Measurements from ENCODE around the gene TMEM150A.
"Not testable (repeated sequence)": the region's sequence is repeated elsewhere in the genome, so short reads cannot be mapped to it uniquely, and the experiment has no call there.

TMEM150A gene, protein sequence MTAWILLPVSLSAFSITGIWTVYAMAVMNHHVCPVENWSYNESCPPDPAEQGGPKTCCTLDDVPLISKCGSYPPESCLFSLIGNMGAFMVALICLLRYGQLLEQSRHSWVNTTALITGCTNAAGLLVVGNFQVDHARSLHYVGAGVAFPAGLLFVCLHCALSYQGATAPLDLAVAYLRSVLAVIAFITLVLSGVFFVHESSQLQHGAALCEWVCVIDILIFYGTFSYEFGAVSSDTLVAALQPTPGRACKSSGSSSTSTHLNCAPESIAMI

DNA sequence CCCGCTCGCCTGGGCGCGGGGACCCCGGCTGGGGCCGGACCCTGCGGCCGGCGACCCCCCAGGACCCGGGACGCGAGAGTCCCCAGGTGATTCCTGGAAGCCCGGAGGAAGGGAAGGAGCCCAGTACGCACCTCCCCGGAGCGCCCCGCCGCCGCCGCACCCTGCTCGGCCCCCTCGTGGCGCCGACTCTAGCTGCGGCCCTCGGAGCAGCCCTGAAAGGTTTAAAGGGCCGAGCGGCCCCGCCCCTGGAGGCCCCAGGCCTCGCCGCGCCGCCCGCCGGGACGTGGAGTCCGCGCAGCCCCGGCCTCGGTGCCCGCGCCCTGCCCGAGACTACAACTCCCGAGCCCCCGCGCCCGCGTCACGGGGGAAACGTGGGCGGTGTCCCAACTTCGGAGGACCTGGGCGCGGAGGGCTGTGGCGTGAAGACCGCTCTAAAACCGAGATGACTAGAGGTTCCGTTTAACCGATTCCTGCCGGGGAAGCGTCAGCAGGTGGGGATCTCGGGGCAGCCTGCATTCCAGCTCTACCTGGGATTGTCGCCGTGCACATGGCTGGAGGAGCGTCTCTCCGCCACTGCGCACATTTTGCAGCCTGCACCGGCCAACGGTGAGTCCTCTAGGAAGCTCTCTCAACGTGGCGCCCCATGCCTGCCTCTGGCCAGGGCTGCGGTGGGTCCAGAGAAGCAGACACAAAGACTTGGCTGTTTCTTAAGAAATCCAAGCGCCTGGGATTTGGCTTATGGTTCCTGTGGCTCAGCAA is at the start of gene TMEM150A:
Gene TMEM150A (minus strand): TSS at position 223 of the 759 bp plus-strand sequence. CDS start 750 bp downstream, outside the sequence.
- DNase-seq = peak; percentile 96 to 99 (median 99)

DNA sequence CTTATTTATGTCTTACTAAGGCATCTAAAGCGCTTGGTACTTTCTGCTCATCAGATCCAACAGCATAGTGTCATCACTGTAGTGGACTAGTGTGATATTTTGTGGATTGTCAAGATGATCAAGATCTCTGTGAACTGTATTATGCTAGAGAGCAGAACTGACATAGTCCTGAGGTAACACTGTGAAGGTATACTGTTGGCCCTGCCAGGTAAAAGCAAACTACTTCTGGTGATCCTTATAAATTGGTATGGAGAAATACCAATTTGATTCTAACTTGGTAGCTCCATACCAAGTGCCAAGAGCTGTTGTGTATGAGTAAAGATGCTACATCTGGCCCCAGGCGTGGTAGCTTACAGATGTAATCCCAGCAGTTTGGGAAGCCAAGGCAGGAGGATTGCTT is 49.6 kb upstream of the TMEM150A start:
- DNase-seq = no peak

DNA sequence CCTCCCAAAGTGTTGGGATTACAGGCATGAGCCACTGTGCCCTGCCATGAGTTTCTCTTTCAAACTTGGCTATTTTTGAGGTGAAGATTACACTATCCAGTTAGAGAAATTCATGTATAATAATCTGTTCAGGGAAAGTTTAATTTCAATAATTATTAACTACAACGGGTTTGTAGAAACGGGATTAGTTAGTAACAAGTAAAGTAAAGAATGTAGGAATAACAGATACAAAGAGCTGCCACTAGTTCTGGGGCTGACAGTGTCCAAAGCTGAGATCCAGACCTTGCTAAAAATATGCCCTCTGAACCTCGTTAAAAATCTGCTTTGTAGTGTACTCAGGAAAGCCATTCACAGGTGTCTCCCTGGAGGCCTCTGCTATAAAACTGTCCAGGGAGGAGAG is 48.6 kb upstream of the TMEM150A start:
- DNase-seq = no peak

DNA sequence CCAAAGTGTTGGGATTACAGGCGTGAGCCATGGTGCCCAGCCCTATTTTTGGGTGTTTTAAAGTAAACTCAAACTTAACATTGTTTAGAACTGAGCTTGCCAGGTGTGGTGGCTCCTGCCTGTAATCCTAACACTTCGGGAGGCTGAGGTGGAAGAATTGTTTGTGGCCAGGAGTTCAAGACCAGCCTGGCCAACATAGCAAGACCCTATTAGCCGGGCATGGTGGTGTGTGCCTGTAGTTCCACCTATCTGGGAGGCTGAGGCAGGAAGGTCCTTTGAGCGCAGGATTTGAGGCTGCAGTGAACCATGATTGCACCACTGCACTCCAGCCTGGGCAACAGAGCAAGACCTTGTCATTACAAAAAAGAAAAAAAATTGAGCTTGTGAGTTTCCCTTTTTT is 48.0 kb upstream of the TMEM150A start:
- no peak for DNase-seq

DNA sequence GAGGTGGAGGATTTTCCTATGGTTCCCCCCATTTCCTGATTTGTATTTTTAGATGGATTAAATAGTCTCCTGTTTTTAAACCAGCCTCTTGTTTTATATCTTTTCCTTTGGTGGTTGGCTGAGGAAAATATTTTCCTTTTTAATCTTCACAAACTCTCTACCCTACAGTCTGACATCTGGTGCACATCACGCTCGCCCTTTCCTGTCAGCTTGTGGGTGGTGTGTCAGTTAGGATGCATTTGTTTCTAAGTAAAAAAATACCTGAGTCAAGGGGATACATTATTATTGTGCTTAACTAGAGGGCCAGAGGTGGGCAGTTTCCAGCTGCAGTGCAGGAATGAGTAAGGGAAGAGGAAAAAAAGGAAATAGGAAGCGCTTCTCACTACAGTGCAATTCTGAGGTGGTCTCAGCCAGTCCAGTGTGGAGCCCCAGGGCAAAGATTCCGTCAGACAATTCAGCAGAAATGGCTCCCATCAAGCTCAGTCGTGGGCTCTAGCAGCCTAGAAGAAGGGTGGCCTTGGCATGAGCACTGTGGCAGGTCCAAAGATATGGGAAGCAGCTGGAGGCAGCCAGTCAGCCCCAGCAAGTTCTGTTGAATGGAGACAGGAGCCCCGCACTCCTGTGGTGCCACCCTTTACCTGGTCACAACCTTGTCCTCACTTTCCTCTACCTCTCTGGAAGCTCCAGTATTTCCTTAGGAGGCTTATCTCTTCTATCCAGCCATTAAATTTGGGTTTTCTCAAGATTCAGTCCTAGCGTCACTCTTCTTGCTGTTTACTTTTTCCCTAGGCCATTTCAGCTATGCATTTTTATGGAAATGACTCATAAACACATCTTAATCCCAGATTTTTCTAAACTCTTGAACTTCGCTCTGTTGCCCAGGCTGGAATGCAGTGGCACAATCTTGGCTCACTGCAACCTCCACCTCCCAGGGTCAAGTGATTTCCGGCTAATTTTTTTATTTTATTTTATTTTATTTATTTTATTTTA is 47.0 kb upstream of the TMEM150A start:
- no peak for DNase-seq

DNA sequence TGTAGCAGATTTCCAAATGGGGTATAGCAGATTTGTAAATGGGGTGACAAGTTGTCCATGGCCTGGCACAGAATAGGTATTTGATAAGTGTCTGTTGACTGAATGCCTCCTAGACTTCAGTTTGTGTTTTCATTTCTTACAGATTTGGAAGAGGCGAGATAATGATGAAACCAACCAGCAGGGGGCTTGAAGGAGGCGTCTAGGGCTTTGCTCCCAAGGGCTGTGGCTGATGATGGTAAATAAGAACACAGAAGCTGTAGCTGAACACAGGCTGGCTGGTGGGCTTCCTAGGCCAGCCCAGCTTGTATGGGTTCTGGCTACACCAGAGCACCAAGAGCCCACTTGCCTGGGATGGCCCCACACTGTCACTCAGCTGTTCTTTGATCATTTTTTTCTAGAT is 46.1 kb upstream of the TMEM150A start:
- DNase-seq = peak; percentile 54 to 63 (median 60)

DNA sequence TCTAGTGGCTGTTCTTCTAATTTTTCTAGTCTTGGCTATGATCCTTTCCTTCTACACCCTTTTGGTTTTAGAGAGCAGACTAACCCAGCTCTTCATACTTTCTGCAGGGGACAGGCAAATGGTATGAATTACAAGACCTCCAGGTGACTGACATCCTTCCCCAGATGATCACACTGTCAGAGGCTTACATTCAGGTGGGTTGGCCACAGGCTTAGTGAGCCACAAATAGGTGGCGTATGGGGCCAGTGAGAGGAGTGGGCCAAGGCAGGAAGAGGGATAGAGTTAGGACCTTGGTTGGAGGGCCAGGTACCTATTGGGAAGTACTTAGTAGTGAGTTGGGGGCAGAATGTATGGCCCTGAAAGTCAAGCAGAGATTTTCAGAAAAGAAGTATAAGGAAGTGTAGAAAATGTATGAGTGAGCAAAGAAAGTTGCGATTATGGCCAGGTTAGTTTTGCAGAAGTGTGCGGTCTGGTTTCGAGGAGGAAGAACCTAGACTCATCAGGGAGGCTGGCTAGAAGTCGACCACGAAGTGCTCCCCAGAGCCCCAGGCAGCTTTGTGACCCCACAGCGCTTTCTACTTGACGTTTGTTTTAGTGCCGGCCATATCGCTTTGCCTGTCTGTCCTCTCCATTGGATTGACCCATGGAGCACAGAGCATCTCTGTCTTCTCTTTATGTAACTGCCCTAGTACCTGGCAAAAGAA is 45.5 kb upstream of the TMEM150A start:
- DNase-seq = peak in 1 of 3 donors; percentile 8

DNA sequence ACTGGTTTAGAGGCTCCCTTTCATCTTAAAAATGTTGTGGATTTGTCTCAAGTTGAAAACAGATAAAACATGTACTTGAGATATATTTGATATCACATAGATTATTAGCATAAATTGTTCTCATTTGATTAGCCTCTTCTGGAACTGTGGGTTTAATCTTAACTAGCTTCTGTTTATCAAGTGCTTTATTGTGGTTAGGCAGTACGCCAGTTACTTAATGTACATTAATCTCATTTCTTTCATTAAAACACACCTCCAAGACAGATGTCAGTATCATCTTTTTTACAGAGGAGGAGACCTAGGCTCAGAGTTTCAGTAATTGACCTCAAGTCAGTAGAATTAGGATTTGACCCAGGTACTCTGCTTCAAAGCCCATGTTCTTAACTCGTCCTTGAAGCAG is 43.7 kb upstream of the TMEM150A start:
- DNase-seq = no peak

DNA sequence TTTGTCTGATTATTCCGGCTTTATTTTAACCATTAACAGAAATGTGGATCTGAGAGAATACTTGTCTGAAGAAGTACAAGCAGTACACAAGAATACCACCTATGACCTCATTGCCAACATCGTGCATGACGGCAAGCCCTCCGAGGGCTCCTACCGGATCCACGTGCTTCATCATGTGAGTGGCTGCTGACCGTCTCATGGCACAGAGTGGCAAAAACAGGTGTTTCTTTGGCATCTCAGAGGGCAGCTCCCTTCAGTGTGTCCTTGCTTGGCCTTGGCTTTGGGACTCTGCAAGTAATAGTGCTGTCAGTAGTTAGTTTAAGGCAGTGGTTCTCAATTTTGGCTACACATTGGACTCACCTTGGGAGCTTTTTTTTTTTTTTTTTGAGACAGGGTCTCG is 42.4 kb upstream of the TMEM150A start:
- no peak for DNase-seq

DNA sequence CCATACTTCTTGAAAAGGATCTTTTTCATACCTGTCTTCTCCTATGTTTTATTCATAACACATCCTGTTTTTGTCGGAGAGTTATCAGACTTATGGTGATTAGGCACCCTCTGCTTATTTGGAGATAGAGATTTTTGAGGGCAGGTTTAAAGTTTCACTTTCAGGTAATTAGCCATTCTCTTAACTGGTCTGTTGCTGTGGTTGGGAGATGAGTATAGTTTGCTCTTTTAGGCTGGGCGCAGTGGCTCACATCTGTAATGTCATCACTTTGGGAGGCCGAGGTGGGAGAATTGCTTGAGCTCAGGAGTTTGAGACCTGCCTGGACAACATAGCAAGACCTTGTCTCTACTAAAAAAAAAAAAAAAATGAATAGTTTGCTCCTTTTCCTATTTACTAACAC is 40.2 kb upstream of the TMEM150A start:
- DNase-seq = no peak

DNA sequence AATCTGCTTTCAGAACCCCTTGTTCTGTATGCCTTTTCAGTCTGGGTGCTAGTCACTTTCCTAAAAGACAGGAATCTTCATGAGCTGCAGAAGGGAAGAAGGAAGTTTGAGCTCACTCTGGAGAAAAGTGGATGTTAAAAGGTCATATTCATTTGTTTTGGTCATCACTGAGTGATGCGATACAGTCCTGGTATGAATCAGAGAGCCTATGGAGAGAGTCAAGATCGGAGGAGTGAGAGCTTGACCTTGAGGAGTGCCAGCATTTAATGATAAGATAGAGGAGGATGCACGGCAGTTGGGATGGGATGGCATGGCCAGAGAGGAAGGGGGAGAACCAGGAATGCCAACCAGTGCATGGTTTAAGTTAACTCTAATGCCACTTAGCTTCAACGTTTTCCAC is 33.1 kb upstream of the TMEM150A start:
- peak in 2 of 3 donors; percentile 33 to 58 for DNase-seq

DNA sequence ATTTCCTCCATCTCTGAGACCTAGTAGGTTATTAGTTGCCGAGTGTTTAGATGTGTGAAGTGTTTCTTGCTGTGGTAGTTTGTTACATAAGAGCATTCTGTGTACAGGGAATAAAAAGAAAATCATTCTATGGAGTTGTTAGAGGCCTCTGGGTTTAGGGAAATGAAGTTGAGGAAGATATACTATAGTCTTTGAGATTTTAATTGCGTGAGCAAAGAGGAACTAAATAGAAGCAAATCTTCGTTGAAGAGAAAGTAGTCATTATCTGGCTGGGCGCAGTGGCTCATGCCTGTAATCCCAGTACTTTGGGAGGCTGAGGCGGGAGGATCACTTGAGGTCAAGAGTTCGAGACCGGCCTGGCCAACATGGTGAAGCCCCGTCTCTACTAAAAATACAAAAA is 32.5 kb upstream of the TMEM150A start:
- DNase-seq = peak in 2 of 3 donors; percentile 21 to 26

DNA sequence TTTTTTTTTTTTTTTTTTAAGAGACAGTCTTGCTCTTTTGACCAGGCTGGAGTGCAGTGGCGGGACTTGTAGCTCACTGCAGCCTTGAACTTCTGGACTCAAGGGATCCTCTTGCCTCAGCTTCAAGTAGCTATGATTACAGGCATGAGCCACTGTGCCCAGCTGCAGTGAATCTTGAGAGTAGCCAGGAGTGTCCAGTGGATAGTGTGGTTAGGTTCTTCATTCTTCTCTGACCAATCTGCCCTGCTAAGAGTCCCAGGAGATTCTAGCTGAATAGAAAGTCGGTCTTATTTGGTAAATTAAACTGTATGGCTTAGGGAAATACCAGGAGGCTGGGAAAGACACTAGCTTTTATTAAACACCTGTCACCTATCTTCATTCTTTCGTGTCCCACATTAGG is 28.8 kb upstream of the TMEM150A start:
- no peak for DNase-seq

DNA sequence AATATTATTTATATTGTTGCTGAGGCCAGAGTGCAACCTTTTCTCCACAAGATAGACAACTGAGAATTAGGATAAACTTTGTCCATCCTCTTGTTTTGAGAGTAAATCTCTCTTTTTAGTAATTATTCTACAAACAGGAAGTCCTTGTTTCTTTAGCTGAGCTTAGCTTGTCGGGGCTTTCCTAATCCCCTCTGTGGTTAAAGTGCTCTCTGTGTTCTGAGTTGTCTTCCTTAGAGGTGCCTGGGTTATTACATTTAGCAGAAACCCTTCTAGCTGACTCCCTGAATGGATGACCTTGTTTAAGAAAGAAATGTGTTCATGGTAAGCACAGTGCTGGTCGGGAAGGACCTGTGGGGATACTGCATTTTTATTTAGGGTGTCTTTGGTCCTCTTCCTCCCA is 26.2 kb upstream of the TMEM150A start:
- peak; percentile 25 to 41 (median 27) for DNase-seq

DNA sequence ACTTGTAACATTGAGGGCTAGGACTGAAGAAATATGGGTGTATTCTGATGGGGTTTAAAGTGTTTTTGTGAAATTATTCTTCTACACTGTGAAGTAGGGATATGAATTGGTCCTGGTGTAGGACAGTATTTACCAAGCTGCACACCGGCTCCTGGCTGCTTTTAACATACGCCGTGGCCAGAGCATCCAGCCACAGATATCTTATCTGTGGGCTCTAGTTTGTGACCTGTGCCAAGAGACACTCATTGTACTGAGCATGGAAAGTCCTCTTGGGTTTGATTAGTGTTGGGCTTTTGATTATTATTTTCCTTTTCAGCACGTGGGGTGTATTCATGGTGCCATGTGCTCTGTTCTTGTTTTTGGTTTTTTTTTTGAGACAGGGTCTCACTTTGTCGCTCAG is 21.5 kb upstream of the TMEM150A start:
- DNase-seq = no peak

DNA sequence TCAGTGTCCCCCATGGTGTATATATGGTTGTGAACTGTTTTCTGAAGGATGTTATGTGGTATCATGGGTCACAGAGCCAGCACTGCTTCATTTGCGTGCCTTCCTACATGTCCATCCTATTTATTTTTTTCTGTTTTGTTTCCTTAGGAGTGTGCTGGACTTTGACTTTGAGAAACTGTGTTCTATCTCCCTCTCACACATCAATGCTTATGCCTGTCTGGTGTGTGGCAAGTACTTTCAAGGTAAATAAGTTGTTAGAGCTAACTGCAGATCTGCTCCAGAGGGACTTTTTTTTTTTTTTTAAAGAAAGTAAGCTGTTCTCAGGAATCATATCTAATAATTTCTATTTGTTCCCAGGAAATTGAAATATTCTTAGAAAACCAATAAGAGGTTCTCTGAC is 18.8 kb upstream of the TMEM150A start:
- no peak for DNase-seq

DNA sequence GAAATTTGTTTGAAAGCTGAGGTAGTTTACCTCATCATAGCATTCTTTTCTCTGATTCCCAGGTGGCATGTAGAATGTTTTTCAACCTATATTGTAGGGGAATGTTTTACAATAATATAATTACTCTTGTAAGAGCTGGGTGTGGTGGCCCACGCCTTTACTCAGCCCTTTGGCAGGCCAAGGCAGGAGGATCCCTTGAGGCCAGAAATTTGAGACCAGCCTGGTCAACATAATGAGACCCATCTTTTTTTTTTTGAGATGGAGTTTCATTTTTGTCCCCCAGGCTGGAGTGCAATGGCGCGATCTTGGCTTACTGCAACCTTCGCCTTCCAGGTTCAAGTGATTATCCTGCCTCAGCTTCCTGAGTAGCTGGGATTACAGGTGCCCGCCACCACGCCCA is 17.1 kb upstream of the TMEM150A start:
- no peak for DNase-seq

DNA sequence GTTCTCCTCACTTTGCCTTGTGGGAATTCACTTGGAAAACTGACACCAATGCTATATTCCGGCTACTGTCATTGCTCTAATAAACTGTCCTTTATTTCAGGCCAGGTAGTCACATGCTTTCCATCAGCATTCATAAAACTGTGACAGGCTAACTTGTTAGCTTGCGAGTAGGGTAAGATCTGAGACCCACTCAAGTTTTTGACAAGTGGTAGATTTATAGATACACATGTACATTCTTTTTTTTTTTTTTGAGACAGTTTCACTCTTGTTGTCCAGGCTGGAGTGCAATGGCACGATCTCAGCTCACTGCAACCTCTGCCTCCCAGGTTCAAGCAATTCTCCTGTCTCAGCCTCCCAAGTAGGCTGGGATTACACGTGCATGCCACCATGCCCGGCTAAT is 15.2 kb upstream of the TMEM150A start:
- not testable (repeated sequence) for DNase-seq

DNA sequence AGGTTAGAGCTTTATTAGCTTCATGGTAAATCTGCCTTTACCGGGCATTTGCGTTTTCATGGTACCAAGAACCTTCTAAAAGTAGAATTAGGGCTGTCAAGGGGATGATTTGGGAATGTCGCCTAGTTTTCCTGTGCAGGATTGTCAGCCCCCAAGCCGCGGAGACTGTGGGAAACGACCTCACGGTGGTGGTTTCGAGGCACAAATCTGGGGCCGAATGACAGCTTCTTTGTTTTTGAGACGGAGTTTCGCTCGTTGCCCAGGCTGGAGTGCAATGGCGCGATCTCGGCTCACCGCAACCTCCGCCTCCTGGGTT is 12.9 kb upstream of the TMEM150A start:
- no peak for DNase-seq

DNA sequence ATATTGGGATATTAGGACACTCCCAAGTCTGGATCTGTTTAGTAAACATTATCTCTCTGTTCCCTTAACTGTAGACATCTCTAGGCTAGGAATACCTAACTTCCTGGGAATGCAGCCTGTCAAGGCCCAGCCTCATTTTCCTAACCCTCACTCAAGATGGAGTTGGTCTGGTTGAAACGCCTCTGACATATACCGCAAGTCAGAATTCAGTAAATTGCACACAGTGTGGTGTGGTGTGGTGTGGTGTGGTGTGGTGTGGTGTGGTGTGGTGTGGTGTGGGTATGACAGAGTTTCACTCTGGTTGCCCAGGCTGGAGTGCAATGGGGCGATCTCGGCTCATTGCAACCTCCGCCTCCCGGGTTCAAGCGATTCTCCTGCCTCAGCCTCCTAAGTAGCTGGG is 12.3 kb upstream of the TMEM150A start:
- DNase-seq = not testable (repeated sequence)

DNA sequence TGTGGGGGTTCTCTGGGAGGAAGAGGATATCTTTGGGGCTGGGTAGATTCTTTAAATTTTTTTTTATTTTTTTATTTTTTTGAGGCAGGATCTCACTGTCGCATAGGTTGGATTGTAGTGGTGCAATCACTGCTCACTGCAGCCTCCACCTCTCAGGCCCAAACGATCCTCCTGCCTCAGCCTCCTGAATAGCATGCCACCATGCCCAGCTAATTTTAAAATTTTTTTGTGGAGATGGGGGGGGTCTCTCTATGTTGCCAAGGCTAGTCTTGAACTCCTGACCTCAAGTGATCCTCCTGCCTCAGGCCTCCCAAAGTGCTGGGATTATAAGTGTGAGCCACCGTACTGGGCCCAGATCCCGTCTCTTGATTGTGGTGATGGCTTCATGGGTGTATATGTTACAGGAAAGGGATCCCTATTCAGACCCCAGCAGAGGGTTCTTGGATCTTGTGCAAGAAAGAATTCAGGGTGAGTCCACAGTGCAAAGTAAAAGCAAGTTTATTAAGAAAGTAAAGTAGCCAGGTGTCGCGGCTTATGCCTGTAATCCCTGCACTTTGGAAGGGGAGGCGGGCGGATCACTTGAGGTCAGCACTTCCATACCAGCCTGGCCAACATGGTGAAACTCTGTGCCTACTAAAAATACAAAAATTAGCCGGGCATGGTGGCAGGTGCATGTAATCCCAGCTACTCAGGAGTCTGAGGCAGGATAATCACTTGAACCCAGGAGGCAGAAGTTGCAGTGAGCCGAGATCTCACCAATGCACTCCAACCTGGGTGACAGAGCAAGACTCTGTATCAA is 11.4 kb upstream of the TMEM150A start:
- no peak for DNase-seq
